Right atrium auricular region (tissue), 2 donors: ENCODE measurements around the gene SRP9. TPM values are rescaled to one million over a fixed set of nuclear protein-coding genes. Genes with fewer than 3 reads are reported as not detected.
"Not testable (repeated sequence)": the region's sequence is repeated elsewhere in the genome, so short reads cannot be mapped to it uniquely, and the experiment has no call there.

ENCODE experiments used
- DNase-seq: peaks from one replicate; pipeline ENCODE4 v3.0.0-alpha.2; 2019; ENCODE audit warnings: low spot score
- H3K27ac ChIP-seq, 2 donors: fragments of 200-600 bp; sonication (generic); 1 replicate in 1 of 2; 2 replicates in 1 of 2; pipeline ENCODE4 v1.5.1; 2016 to 2019
- H3K27me3 ChIP-seq, 2 donors: fragments of 200-600 bp; sonication (generic); one replicate each; pipeline versions ENCODE4 v1.5.1 to v1.6.0; 2017 to 2019
- H3K36me3 ChIP-seq: fragments of 200-600 bp; sonication (generic); one replicate; pipeline ENCODE4 v1.5.1; 2016
- H3K4me1 ChIP-seq, 2 donors: fragments of 200-600 bp; sonication (generic); one replicate each; pipeline versions ENCODE4 v1.5.1 to v1.6.0; 2017 to 2019
- H3K4me3 ChIP-seq, 2 donors: fragments of 200-600 bp; sonication (generic); 1 replicate in 1 of 2; 2 replicates in 1 of 2; pipeline ENCODE4 v1.5.1; 2017 to 2019; ENCODE audit warnings: mild to moderate bottlenecking in 1 of 2, moderate library complexity in 1 of 2
- H3K9me3 ChIP-seq, 2 donors: fragments of 200-600 bp; sonication (generic); one replicate each; pipeline ENCODE4 v1.5.1; 2019
- CTCF ChIP-seq, 2 donors: fragments of 200-600 bp; sonication (generic); IDR thresholded peaks; one replicate each; pipeline ENCODE4 v1.5.1; 2019; ENCODE audit warnings: antibody characterized with exemption in 2 of 2
- total RNA-seq, 2 donors: library from RNA; depleted of rRNA; stranded (reverse); fragments of >200 nt; gene quantifications; one replicate each; pipeline ENCODE4 v1.1.0, GENCODE V29; 2016

The SRP9 gene
- total RNA-seq, 2 donors from 2014 or later: 143 to 216 TPM

GRCh38 chr1:225827076-225827475 lies 49.5 kb downstream of the SRP9 start:
- no peak for DNase-seq
- no peak for TF ChIP-seq CTCF (IDR thresholded peaks at IDR 0.05)
- Histone ChIP-seq H3K27me3 (no peaks in the 10 kb centered on the region), H3K4me3 (no peak overlapping the region), H3K4me1 (peaks cover 0 to 34% of the 10 kb centered on the region in 2 donors), H3K36me3 (peaks cover 14% of the 10 kb centered on the region), H3K9me3 (no peaks in the 10 kb centered on the region), H3K27ac (no peak overlapping the region)

- peaks cover 0 to 31% of the 10 kb centered on the region in 2 donors for H3K4me1 ChIP-seq
- H3K36me3 ChIP-seq: peaks cover 27% of the 10 kb centered on the region
- TF ChIP-seq CTCF (IDR thresholded peaks at IDR 0.05): no peak
- H3K9me3 ChIP-seq: no peaks in the 10 kb centered on the region
- DNase-seq: no peak
- H3K27ac ChIP-seq: no peak overlapping the region
- no peaks in the 10 kb centered on the region for H3K27me3 ChIP-seq
- H3K4me3 ChIP-seq: no peak overlapping the region
Observed at GRCh38 chr1:225828706-225829345, 51.2 kb downstream of the SRP9 start.

- peaks cover 0 to 31% of the 10 kb centered on the region in 2 donors for H3K4me1 ChIP-seq
- H3K27me3 ChIP-seq: no peaks in the 10 kb centered on the region
- no peak overlapping the region for H3K4me3 ChIP-seq
- H3K36me3 ChIP-seq: peaks cover 27% of the 10 kb centered on the region
- no peak for DNase-seq
- H3K27ac ChIP-seq: no peak overlapping the region
- TF ChIP-seq CTCF (IDR thresholded peaks at IDR 0.05): no peak
- no peaks in the 10 kb centered on the region for H3K9me3 ChIP-seq
Observed at GRCh38 chr1:225830841-225831240, 53.2 kb downstream of the SRP9 start.

GRCh38 chr1:225834417-225835329 lies 57.0 kb downstream of the SRP9 start:
- Histone ChIP-seq H3K4me3 (no peak overlapping the region), H3K27ac (peak overlapping the region; percentile 39), H3K9me3 (no peaks in the 10 kb centered on the region), H3K36me3 (peaks cover 40% of the 10 kb centered on the region), H3K4me1 (peaks cover 0 to 26% of the 10 kb centered on the region in 2 donors), H3K27me3 (no peaks in the 10 kb centered on the region)
- peak; percentile 86 for DNase-seq
- no peak for TF ChIP-seq CTCF (IDR thresholded peaks at IDR 0.05)

GRCh38 chr1:225835856-225836255 lies 58.2 kb downstream of the SRP9 start:
- peak overlapping the region in 1 of 2 donors; percentile 21 for H3K27ac ChIP-seq
- DNase-seq: peak; percentile 76

GRCh38 chr1:225836296-225836695 lies 58.7 kb downstream of the SRP9 start:
- not testable (repeated sequence) for H3K27me3 ChIP-seq, H3K4me3 ChIP-seq, H3K9me3 ChIP-seq, DNase-seq
- H3K27ac ChIP-seq: peak overlapping the region in 1 of 2 donors; percentile 21
- peaks cover 0 to 26% of the 10 kb centered on the region in 2 donors for H3K4me1 ChIP-seq
- peaks cover 44% of the 10 kb centered on the region for H3K36me3 ChIP-seq

More at GRCh38 chr1:225835856-225836255, 58.2 kb downstream of the SRP9 start:
- Histone ChIP-seq H3K4me3 (no peak overlapping the region), H3K36me3 (peaks cover 46% of the 10 kb centered on the region), H3K4me1 (peaks cover 0 to 26% of the 10 kb centered on the region in 2 donors), H3K9me3 (no peaks in the 10 kb centered on the region), H3K27me3 (no peaks in the 10 kb centered on the region)
- no peak for TF ChIP-seq CTCF (IDR thresholded peaks at IDR 0.05)
